Mammary epithelial cell (primary cell): ENCODE measurements around the gene PROK1.

Experiments used
- CTCF ChIP-seq, 2 donors: IDR thresholded peaks in 1 of 2; conservative IDR thresholded peaks in 1 of 2; 2 replicates each; pipeline ENCODE4 v1.5.1; 2011 to 2012; ENCODE audit warnings: inconsistent platforms in 2 of 2, low read length in 2 of 2, mild to moderate bottlenecking in 2 of 2, control low read depth in 1 of 2, low read depth in 1 of 2; ENCODE audit not compliant: insufficient read depth in 1 of 2; ENCODE audit errors: extremely low read depth in 1 of 2
- EZH2 ChIP-seq: IDR thresholded peaks from 2 replicates; pipeline ENCODE4 v1.6.1; 2012; ENCODE audit warnings: low read length, inconsistent platforms, borderline replicate concordance

GRCh38 chr1:110498270-110498669, 47.3 kb downstream of the PROK1 start:
- TF ChIP-seq CTCF (conservative IDR thresholded peaks at IDR 0.05 in 1 of 2, IDR thresholded peaks at IDR 0.05 in 1 of 2; ENCODE audit: extremely low read depth in 1 of 2, insufficient read depth in 1 of 2, low read depth in 1 of 2, low read length in 2 of 2), result no peak
- no peak for TF ChIP-seq EZH2
